Sigmoid colon (tissue), 4 donors: ENCODE measurements around the gene DOC2A.

Experiments
- CTCF ChIP-seq, 4 experiments: fragments of 450-650 bp in 3 of 4; fragments of 200-600 bp in 1 of 4; IDR thresholded peaks; one replicate each; pipeline ENCODE4 v1.5.1; 2016 to 2019; ENCODE audit warnings: antibody characterized with exemption in 4 of 4, mild to moderate bottlenecking in 3 of 4, moderate library complexity in 2 of 4
- POLR2A ChIP-seq, 2 donors: fragments of 450-650 bp; IDR thresholded peaks; one replicate each; pipeline ENCODE4 v1.6.1; 2016; ENCODE audit warnings: antibody characterized with exemption in 2 of 2, mild to moderate bottlenecking in 2 of 2, moderate library complexity in 2 of 2
- POLR2AphosphoS5 ChIP-seq, 4 donors: sonication (generic); formaldehyde crosslinking; IDR thresholded peaks; one replicate each; pipeline ENCODE4 v1.6.1; 2017; ENCODE audit warnings: antibody characterized with exemption in 4 of 4

- TF ChIP-seq POLR2AphosphoS5 (IDR thresholded peaks at IDR 0.05) (no peak), CTCF (IDR thresholded peaks at IDR 0.05) (no peak), POLR2A (IDR thresholded peaks at IDR 0.05) (no peak)
These were observed 19.3 kb upstream of the DOC2A start for GRCh38 chr16:30030011-30030685.
